Right lobe of liver (tissue), 4 donors: ENCODE results near the gene ANKRD37.

ENCODE experiments used
- POLR2A ChIP-seq: fragments of 450-650 bp; IDR thresholded peaks from one replicate; pipeline ENCODE4 v1.6.1; 2017; ENCODE audit warnings: antibody characterized with exemption, mild to moderate bottlenecking
- TF ChIP-seq, protein P1 (sequence below), 4 donors: fragments of 200-600 bp in 3 of 4; fragments of 450-650 bp in 1 of 4; IDR thresholded peaks; one replicate each; pipeline versions ENCODE4 v1.5.1 to v1.8.0; 2016 to 2022; ENCODE audit warnings: antibody characterized with exemption in 4 of 4, mild to moderate bottlenecking in 2 of 4
- donor health status: DM: no; HTN: no; CAD: no.
- donor health status: DM: no; HTN: no; CAD: no.
- donor health status: DM: no; HTN: yes; CAD: no.

DNA sequence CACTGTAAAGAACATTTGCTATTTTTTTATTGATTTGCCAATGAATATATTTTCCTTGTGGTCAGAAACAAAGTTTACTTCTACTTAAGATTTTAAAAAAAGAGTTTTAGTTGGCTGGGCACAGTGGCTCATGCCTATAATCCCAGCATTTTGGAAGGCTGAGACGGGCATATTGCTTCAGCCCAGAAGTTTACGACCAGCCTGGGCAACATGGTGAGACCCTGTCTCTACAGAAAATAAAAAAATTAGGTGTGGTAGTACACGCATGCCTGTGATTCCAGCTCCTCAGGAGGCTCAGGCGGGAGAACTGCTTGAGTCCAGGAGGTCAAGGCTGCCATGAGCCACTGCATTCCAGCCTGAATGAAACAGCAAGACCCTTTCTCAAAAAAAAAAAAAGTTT, 37.7 kb upstream of the ANKRD37 start:
- TF ChIP-seq, protein P1, sequence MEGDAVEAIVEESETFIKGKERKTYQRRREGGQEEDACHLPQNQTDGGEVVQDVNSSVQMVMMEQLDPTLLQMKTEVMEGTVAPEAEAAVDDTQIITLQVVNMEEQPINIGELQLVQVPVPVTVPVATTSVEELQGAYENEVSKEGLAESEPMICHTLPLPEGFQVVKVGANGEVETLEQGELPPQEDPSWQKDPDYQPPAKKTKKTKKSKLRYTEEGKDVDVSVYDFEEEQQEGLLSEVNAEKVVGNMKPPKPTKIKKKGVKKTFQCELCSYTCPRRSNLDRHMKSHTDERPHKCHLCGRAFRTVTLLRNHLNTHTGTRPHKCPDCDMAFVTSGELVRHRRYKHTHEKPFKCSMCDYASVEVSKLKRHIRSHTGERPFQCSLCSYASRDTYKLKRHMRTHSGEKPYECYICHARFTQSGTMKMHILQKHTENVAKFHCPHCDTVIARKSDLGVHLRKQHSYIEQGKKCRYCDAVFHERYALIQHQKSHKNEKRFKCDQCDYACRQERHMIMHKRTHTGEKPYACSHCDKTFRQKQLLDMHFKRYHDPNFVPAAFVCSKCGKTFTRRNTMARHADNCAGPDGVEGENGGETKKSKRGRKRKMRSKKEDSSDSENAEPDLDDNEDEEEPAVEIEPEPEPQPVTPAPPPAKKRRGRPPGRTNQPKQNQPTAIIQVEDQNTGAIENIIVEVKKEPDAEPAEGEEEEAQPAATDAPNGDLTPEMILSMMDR (IDR thresholded peaks at IDR 0.05): no peak
- TF ChIP-seq POLR2A: no peak
